ENCODE measurements around the gene PPARD.

Gene PPARD

GRCh38 chr6:35403544-35404442, 61.4 kb downstream of the PPARD start:
- H3K4me3 ChIP-seq (replicated peaks; ENCODE audit: insufficient read depth, low read length), result no peak overlapping the region
- DNase-seq (ENCODE audit: low read depth in 1 of 2, low spot score in 1 of 2), result no peak
- no peak overlapping the region for H3K27ac ChIP-seq (replicated peaks)
- H3K27me3 ChIP-seq (ENCODE audit: insufficient read depth, poor library complexity, severe bottlenecking), result no peaks in the 10 kb centered on the region
- TF ChIP-seq REST (IDR thresholded peaks at IDR 0.05; ENCODE audit: insufficient replicate concordance, low read depth), result no peak
- no peak for TF ChIP-seq GABPA (IDR thresholded peaks at IDR 0.05; ENCODE audit: low read depth)
- no peak for TF ChIP-seq CTCF (IDR thresholded peaks at IDR 0.05; ENCODE audit: insufficient read depth, low read length)
- TF ChIP-seq SPI1 (IDR thresholded peaks at IDR 0.05; ENCODE audit: borderline replicate concordance, low read depth), result no peak

DNA sequence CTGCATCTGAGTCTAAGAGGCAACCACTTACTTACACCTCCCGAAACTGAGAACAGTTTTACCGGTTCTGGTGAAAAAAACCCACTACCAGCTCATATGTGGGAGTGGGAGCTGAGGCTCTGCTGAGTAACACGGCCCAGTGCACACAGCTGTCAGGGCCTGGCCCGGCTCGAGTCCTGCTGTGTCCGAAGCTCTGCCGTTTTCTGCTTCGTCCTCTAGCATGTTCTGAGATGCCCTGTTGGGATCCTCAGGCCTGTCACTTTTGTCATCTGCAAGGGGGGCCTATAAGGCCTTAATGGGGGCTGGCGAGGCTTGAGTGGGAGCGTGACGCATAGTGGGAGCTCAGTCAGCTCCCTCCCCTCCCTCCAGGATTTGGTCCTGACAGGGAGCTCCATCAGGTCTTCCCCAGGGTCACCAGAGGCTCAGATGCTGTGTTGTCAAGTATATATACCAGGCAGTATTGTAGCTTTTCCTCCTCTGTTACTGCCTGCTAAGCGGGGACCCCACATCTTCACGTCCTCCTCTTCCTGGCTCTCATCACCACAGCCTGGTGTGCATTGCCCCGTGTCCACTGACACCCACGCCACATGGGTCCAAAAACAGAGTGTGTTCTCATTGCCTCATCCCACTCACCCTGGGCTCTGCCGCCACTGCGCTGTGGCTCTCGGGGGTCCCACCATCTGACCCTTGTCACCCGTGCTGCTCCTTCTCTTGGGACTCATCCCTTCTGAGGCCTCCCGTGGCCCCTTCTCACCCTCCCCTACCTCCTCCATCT, 64.5 kb downstream of the PPARD start:
- TF ChIP-seq SPI1 (IDR thresholded peaks at IDR 0.05; ENCODE audit: borderline replicate concordance, low read depth), result no peak
- no peak for TF ChIP-seq CTCF (IDR thresholded peaks at IDR 0.05; ENCODE audit: insufficient read depth, low read length)
- TF ChIP-seq REST (IDR thresholded peaks at IDR 0.05; ENCODE audit: insufficient replicate concordance, low read depth), result no peak
- no peak for TF ChIP-seq GABPA (IDR thresholded peaks at IDR 0.05; ENCODE audit: low read depth)
- no peak for TF ChIP-seq POLR2AphosphoS5 (IDR thresholded peaks at IDR 0.05; ENCODE audit: low read depth)
- H3K4me3 ChIP-seq (replicated peaks; ENCODE audit: insufficient read depth, low read length), result no peak overlapping the region
- no peak overlapping the region for H3K27ac ChIP-seq (replicated peaks)
- no peaks in the 10 kb centered on the region for H3K27me3 ChIP-seq (ENCODE audit: insufficient read depth, poor library complexity, severe bottlenecking)
- no peak for DNase-seq (ENCODE audit: low read depth in 1 of 2, low spot score in 1 of 2)

- no peak for DNase-seq (ENCODE audit: low read depth in 1 of 2, low spot score in 1 of 2)
- Histone ChIP-seq H3K4me3 (replicated peaks; ENCODE audit: insufficient read depth, low read length) (no peak overlapping the region), H3K27me3 (ENCODE audit: insufficient read depth, poor library complexity, severe bottlenecking) (no peaks in the 10 kb centered on the region), H3K27ac (replicated peaks) (no peak overlapping the region)
- TF ChIP-seq SPI1 (IDR thresholded peaks at IDR 0.05; ENCODE audit: borderline replicate concordance, low read depth), result no peak
- TF ChIP-seq CTCF (IDR thresholded peaks at IDR 0.05; ENCODE audit: insufficient read depth, low read length), result no peak
- no peak for TF ChIP-seq GABPA (IDR thresholded peaks at IDR 0.05; ENCODE audit: low read depth)
- no peak for TF ChIP-seq REST (IDR thresholded peaks at IDR 0.05; ENCODE audit: insufficient replicate concordance, low read depth)
- TF ChIP-seq POLR2AphosphoS5 (IDR thresholded peaks at IDR 0.05; ENCODE audit: low read depth), result no peak
Measured at GRCh38 chr6:35409245-35409644, 66.9 kb downstream of the PPARD start.

Data from HL-60 (cell line).